Ishikawa (cell line): ENCODE data around the gene SELPLG.
A peak's percentile ranks its signal among the peaks of the same experiment; 100 is the strongest.

Experiments used
- CEBPB ChIP-seq: IDR thresholded peaks from 2 replicates; pipeline ENCODE4 v1.6.1; 2012
- CREB1 ChIP-seq: IDR thresholded peaks from 2 replicates; pipeline ENCODE4 v1.6.1; 2012; ENCODE audit warnings: low read depth
- EGR1 ChIP-seq: IDR thresholded peaks from 2 replicates; pipeline ENCODE4 v1.6.1; 2012
- EP300 ChIP-seq: IDR thresholded peaks from 2 replicates; pipeline ENCODE4 v1.6.1; 2012; ENCODE audit warnings: borderline replicate concordance
- FOXM1 ChIP-seq: IDR thresholded peaks from 2 replicates; pipeline ENCODE4 v1.6.1; 2012; ENCODE audit warnings: low read depth, borderline replicate concordance
- MAX ChIP-seq: IDR thresholded peaks from 2 replicates; pipeline ENCODE4 v1.6.1; 2012
- NFIC ChIP-seq: IDR thresholded peaks from 2 replicates; pipeline ENCODE4 v1.6.1; 2012
- RAD21 ChIP-seq: IDR thresholded peaks from 2 replicates; pipeline ENCODE4 v1.6.1; 2012; ENCODE audit warnings: low read depth
- REST ChIP-seq: IDR thresholded peaks from 2 replicates; pipeline ENCODE4 v1.6.1; 2012; ENCODE audit warnings: low read depth, mild to moderate bottlenecking
- TAF1 ChIP-seq: IDR thresholded peaks from 2 replicates; pipeline ENCODE4 v1.6.1; 2012; ENCODE audit warnings: low read depth, mild to moderate bottlenecking
- TCF12 ChIP-seq: IDR thresholded peaks from 2 replicates; pipeline ENCODE4 v1.6.1; 2012; ENCODE audit warnings: low read depth
- TEAD4 ChIP-seq: IDR thresholded peaks from 2 replicates; pipeline ENCODE4 v1.6.1; 2012
- YY1 ChIP-seq: IDR thresholded peaks from 2 replicates; pipeline ENCODE4 v1.6.1; 2012; ENCODE audit warnings: low read depth
- ZBTB7A ChIP-seq: IDR thresholded peaks from 2 replicates; pipeline ENCODE4 v1.6.1; 2012; ENCODE audit warnings: low read depth
- TF ChIP-seq, protein P1 (sequence below): IDR thresholded peaks from 2 replicates; pipeline ENCODE4 v1.6.1; 2012

The SELPLG gene

DNA sequence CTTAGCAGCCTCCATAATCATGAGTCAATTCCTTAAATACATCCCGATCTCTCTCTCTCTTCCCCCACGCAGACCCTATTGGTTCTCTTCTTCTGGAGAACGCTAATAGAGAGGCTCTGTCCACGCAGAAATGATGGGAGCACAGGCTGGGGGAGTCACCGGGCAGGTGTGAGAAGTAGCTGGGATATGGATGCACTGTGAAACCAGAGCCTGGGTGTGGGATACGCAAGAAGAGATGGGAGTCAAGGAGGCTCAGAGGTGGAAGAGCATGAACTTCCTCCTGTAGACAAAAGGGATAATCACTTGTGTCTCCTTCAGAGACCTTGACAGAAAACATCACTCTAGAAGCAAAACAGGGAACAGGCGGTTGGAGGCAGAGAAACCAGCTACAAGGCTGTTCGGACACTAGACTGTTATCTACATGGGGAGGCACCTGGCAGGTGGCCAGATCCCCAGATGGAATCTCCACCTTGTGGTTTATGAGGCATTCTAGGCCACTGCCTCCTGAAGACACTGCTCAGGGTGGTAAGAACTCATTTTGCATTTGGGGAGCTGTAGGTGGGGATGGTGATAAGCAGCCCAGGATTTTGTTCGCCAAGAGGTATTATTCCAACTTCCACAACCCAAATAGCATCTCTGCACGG, 7.2 kb upstream of the SELPLG start:
- TF ChIP-seq CEBPB (no peak), NFIC (peak; percentile 26; the same call in 1 of the 2 replicates), EP300 (no peak)

- TF ChIP-seq ZBTB7A: no peak
- no peak for TF ChIP-seq EGR1
- no peak for TF ChIP-seq REST
- TF ChIP-seq EP300: no peak
- no peak for TF ChIP-seq RAD21
- TF ChIP-seq CEBPB: no peak
- no peak for TF ChIP-seq TEAD4
- TF ChIP-seq NFIC: no peak
- TF ChIP-seq TCF12: no peak
- no peak for TF ChIP-seq CREB1
- TF ChIP-seq, protein P1, sequence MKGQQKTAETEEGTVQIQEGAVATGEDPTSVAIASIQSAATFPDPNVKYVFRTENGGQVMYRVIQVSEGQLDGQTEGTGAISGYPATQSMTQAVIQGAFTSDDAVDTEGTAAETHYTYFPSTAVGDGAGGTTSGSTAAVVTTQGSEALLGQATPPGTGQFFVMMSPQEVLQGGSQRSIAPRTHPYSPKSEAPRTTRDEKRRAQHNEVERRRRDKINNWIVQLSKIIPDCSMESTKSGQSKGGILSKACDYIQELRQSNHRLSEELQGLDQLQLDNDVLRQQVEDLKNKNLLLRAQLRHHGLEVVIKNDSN: no peak
- no peak for TF ChIP-seq TAF1
- TF ChIP-seq FOXM1: no peak
- no peak for TF ChIP-seq YY1
- TF ChIP-seq MAX: no peak
These were observed 5.5 kb upstream of the SELPLG start for GRCh38 chr12:108638997-108639822.

- TF ChIP-seq ZBTB7A (no peak), TEAD4 (no peak), EP300 (no peak), YY1 (no peak)
- TF ChIP-seq, protein P1: no peak
These were observed 4.6 kb upstream of the SELPLG start for GRCh38 chr12:108638141-108638827.

DNA sequence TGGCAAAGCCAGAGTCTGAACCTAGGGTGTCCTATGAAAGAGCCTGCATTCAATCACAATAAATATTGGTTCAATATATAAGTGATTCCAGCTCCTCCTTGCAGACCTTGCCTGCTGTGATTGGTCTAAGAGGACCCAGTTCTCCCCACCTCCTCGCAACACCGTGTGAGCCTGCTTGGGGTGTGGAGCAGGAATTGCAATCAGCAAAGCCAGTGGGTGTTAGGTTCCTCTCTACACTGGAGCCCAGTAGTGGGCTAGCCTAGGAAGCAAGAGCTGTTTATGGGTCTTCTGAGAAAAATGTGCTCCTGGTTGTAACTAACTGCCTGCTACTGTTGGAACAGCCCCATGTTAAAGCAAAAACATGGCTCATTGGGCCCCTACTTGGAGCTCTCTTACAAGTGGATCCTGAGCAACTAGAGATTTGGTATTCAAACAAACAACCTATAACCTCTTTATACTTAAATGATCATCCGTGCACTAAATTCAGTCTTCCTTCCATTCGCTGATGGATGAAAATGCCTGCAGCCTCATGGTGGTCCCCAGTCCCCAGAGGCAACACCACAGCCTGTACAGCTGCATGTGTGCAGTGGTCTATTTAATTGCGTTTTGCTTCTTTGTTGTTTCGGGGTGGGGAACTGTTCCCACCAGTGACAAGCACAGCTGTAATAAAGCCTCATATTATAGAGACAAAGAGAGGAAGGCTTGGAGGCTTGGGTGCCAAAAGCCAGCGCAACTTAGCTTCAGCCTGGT, 3.7 kb upstream of the SELPLG start:
- TF ChIP-seq MAX: no peak

GRCh38 chr12:108635997-108636808, 2.5 kb upstream of the SELPLG start:
- TF ChIP-seq MAX (no peak), CREB1 (no peak), RAD21 (no peak), CEBPB (no peak), NFIC (no peak), ZBTB7A (no peak), TEAD4 (no peak), YY1 (no peak), FOXM1 (no peak), EGR1 (no peak), TAF1 (no peak), REST (no peak), EP300 (no peak), TCF12 (no peak)
- TF ChIP-seq, protein P1: no peak
